SU-DHL-6 (cell line): Measurements from ENCODE around the gene MIGA2.

ENCODE experiments used
- EZH2phosphoT487 ChIP-seq: fragments of 200-600 bp; sonication (generic), shearing (Covaris generic); conservative IDR thresholded peaks from 2 replicates; pipeline ENCODE4 v1.6.1; 2018; ENCODE audit warnings: mild to moderate bottlenecking, antibody characterized with exemption, low read length, moderate library complexity, mixed read lengths
- TF ChIP-seq, protein P1 (sequence below): fragments of 200-600 bp; sonication (generic); IDR thresholded peaks from one replicate; pipeline ENCODE4 v1.5.1; 2017; ENCODE audit warnings: antibody characterized with exemption, mild to moderate bottlenecking, low read length, moderate library complexity; ENCODE audit not compliant: insufficient read depth, poor library complexity, severe bottlenecking

DNA sequence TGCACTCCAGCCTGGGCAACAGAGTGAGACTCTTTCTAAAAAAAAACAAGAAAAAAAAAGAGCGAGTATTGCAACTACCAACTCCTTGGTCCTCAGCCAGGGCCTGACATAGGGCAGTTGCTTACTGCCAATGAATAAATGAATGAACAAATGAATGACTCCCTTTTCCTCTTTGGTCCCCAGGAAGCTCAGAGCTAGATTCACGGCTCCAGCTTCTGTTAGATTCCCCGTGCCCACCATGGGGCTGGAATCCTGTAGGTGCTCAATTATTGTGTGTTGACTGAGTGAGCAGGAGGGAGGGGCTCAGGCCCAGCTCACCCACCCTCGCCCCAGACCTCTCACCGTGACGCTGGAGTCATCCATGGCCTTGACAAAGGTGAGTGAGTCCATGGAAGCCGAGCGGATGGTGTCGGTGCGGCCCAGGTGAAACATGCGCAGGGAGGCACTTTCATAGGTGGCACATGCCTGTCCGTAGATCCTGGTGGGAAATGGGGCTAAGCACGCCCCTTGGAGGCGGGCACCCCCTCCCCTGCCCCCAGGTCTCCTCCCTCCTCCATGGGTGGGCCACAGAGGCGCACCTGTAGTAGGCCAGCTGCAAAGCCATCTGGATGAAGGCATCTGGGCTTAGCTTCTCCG is 61.4 kb downstream of the MIGA2 start:
- TF ChIP-seq, protein P1, sequence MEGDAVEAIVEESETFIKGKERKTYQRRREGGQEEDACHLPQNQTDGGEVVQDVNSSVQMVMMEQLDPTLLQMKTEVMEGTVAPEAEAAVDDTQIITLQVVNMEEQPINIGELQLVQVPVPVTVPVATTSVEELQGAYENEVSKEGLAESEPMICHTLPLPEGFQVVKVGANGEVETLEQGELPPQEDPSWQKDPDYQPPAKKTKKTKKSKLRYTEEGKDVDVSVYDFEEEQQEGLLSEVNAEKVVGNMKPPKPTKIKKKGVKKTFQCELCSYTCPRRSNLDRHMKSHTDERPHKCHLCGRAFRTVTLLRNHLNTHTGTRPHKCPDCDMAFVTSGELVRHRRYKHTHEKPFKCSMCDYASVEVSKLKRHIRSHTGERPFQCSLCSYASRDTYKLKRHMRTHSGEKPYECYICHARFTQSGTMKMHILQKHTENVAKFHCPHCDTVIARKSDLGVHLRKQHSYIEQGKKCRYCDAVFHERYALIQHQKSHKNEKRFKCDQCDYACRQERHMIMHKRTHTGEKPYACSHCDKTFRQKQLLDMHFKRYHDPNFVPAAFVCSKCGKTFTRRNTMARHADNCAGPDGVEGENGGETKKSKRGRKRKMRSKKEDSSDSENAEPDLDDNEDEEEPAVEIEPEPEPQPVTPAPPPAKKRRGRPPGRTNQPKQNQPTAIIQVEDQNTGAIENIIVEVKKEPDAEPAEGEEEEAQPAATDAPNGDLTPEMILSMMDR: no peak
- TF ChIP-seq EZH2phosphoT487: no peak
